ENCODE data around the gene ZSCAN18.

DNA sequence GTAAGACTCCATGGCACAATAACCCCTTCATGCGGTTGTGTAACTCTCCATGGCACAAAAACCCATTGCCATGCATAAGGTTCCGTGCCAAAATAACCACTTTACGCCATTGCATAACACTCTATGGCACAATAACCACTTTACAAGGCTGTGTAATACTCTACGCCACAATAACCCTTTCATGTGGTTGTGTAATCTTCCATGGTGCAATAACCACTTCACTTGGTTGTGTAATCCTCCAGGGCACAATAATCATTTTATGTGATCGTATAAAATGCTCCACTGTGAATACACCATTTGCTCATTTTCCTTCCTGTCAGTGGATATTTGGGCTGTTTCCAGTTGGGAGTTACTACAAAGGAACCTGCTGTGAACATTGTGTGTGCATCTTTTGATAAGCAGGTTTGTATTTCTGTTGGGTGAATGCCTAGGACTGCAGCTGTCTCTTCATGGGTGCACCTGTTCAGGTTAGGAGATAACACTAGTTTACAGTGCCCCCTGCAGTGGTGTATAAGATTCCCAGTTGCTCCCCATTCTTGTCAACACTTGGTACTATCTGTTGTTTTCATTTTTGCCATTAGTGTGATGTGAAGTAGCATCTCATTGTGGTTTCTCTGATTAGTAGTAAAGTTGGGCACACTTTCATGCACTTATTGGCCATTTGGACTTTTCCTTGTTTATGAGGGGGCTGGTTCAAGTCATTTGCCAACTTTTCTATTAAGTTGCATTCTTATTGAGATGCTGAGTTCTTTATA is 21.1 kb upstream of the ZSCAN18 start:
- TF ChIP-seq CTCF (conservative IDR thresholded peaks at IDR 0.05; ENCODE audit: low read length) (no peak), EZH2phosphoT487 (IDR thresholded peaks at IDR 0.05; ENCODE audit: borderline replicate concordance) (no peak)
